ENCODE data around the gene CACNB4.

Gene CACNB4

DNA sequence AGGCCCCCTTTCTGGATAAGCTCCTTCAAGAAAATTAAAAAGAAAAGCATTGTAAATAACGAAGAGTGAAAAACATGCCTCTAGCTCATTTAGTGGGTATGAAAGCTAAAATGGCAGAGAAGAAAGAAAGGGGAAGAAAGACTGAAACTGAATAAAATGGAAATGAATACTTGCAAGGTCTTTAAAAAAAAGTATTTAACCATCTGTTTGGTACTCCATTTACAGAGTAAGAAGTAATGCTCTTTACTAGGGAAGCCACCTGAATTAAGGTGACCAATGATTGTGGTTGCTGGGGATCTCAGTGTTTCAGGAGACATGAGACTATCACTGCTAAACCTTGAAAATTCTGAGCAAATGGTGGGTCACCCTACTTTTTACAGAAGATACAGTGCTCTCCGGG, 253.0 kb downstream of the CACNB4 start:
- no peaks in the 10 kb centered on the region for H3K79me2 ChIP-seq
- no peak overlapping the region for H3K4me2 ChIP-seq (ENCODE audit: low read length)
- no peaks in the 10 kb centered on the region for H3K27me3 ChIP-seq (ENCODE audit: control insufficient read depth, insufficient read depth, low read length)
- H3K4me1 ChIP-seq: no peaks in the 10 kb centered on the region
- no peak overlapping the region for H3K27ac ChIP-seq
- TF ChIP-seq, protein P1, sequence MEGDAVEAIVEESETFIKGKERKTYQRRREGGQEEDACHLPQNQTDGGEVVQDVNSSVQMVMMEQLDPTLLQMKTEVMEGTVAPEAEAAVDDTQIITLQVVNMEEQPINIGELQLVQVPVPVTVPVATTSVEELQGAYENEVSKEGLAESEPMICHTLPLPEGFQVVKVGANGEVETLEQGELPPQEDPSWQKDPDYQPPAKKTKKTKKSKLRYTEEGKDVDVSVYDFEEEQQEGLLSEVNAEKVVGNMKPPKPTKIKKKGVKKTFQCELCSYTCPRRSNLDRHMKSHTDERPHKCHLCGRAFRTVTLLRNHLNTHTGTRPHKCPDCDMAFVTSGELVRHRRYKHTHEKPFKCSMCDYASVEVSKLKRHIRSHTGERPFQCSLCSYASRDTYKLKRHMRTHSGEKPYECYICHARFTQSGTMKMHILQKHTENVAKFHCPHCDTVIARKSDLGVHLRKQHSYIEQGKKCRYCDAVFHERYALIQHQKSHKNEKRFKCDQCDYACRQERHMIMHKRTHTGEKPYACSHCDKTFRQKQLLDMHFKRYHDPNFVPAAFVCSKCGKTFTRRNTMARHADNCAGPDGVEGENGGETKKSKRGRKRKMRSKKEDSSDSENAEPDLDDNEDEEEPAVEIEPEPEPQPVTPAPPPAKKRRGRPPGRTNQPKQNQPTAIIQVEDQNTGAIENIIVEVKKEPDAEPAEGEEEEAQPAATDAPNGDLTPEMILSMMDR (IDR thresholded peaks at IDR 0.05): no peak
- no peak overlapping the region for H3K4me3 ChIP-seq (ENCODE audit: low read depth, low read length)
- no peak overlapping the region for H3K9ac ChIP-seq
- no peak overlapping the region for H2AFZ ChIP-seq
- H3K36me3 ChIP-seq (ENCODE audit: control insufficient read depth, insufficient read depth, low read length): no peaks in the 10 kb centered on the region
- H3K9me3 ChIP-seq (ENCODE audit: control insufficient read depth, low read length): no peaks in the 10 kb centered on the region

DNA sequence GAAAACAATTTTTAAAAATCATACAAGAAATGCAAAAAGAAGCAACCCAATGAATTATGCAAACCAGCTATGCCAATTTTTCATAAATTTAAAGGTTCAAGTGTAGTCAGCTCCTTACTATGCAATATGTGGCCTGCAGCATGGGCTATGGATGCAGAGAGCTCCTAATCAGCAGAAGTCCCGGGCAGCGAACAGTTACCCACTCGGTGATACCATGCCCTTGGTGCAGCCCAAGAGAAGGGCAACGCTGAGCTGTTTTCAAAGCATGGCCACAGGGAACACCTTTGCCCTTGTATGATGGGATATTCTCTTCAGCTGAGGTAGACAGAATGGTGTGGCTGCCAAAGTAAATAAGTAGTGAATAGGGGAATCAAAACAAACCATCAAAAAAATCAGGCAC, 253.4 kb downstream of the CACNB4 start:
- no peak overlapping the region for H3K4me3 ChIP-seq (ENCODE audit: low read depth, low read length)
- H3K4me2 ChIP-seq (ENCODE audit: low read length): no peak overlapping the region
- no peak overlapping the region for H2AFZ ChIP-seq
- H3K27me3 ChIP-seq (ENCODE audit: control insufficient read depth, insufficient read depth, low read length): no peaks in the 10 kb centered on the region
- H3K36me3 ChIP-seq (ENCODE audit: control insufficient read depth, insufficient read depth, low read length): no peaks in the 10 kb centered on the region
- H3K9ac ChIP-seq: no peak overlapping the region
- H3K27ac ChIP-seq: no peak overlapping the region
- no peaks in the 10 kb centered on the region for H3K79me2 ChIP-seq
- TF ChIP-seq, protein P1 (IDR thresholded peaks at IDR 0.05): no peak
- no peaks in the 10 kb centered on the region for H3K4me1 ChIP-seq
- H3K9me3 ChIP-seq (ENCODE audit: control insufficient read depth, low read length): no peaks in the 10 kb centered on the region

DNA sequence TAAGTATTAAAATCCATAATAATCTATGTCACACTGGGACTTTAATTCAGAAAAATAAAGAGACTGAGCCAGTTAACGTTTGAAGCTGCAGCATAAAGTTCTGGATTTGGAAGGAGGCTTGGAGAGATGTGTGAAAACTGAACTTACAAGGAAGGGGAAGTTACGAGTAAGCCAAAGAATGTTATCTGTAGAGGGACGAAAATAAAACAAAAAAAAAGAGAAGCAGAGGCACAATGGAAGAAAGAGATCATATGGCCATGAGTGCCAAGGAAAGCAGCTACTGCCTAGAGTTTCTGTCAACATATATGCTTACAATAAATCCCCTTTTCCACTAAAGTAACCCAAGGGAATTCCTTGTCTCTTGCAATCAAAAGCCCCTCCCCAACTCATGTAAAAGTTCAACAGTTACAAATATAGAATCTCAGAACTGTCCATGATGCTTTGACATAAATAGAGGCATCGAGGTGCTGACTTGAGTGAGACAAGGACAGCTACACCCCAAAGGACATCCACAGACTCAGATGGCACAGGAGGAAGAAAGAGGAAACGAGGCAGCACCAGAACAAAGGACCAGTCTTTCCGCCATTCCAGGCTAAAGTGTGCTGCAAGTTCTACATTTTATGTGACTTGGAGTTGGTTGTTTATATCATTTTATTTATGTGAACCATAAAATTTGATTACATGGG, 254.5 kb downstream of the CACNB4 start:
- Histone ChIP-seq H3K4me3 (ENCODE audit: low read depth, low read length) (no peak overlapping the region), H3K27ac (no peak overlapping the region), H3K9me3 (ENCODE audit: control insufficient read depth, low read length) (no peaks in the 10 kb centered on the region), H3K27me3 (ENCODE audit: control insufficient read depth, insufficient read depth, low read length) (no peaks in the 10 kb centered on the region), H3K36me3 (ENCODE audit: control insufficient read depth, insufficient read depth, low read length) (no peaks in the 10 kb centered on the region), H3K9ac (no peak overlapping the region), H3K79me2 (no peaks in the 10 kb centered on the region), H3K4me1 (no peaks in the 10 kb centered on the region), H3K4me2 (ENCODE audit: low read length) (no peak overlapping the region), H2AFZ (no peak overlapping the region)
- TF ChIP-seq, protein P1 (IDR thresholded peaks at IDR 0.05): no peak

DNA sequence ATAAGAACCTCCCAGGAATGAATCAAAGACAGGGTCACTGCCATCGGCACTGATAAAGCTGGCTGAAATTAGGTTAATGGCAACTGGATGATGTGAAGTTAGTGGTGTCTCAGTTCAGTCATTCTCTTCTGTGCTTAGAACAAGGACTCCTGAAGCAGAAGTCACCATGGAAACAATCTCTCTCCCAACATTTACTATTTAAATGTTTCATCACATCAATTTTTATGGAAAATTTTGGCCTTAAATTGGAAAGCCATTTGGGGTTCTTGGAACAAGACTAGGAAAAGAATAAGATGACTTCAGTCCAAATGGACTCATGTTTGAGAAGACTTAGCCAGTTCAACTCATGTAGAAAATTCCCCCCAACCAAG, 255.2 kb downstream of the CACNB4 start:
- H3K9ac ChIP-seq: no peak overlapping the region
- no peaks in the 10 kb centered on the region for H3K9me3 ChIP-seq (ENCODE audit: control insufficient read depth, low read length)
- no peaks in the 10 kb centered on the region for H3K4me1 ChIP-seq
- TF ChIP-seq, protein P1 (IDR thresholded peaks at IDR 0.05): no peak
- H3K36me3 ChIP-seq (ENCODE audit: control insufficient read depth, insufficient read depth, low read length): no peaks in the 10 kb centered on the region
- H3K4me2 ChIP-seq (ENCODE audit: low read length): no peak overlapping the region
- no peaks in the 10 kb centered on the region for H3K79me2 ChIP-seq
- H3K27me3 ChIP-seq (ENCODE audit: control insufficient read depth, insufficient read depth, low read length): no peaks in the 10 kb centered on the region
- no peak overlapping the region for H2AFZ ChIP-seq
- H3K27ac ChIP-seq: no peak overlapping the region
- no peak overlapping the region for H3K4me3 ChIP-seq (ENCODE audit: low read depth, low read length)

All from parathyroid adenoma (tissue), 2 donors.